ENCODE results near the gene SLC25A41. TPM values are rescaled to one million over a fixed set of nuclear protein-coding genes. Genes with fewer than 3 reads are reported as not detected.

Gene SLC25A41
- total and polyA plus RNA-seq, 2 of the 13 experiments (the other 11 are each of a cell fraction or from before 2014, with no cell fraction given): 0.33 to 0.95 TPM

- TF ChIP-seq ZNF607 (CRISPR knock-in tag; IDR thresholded peaks at IDR 0.05; ENCODE audit: borderline replicate concordance) (peak; percentile 57; the same call in 1 of the 2 replicates), TBX2 (CRISPR knock-in tag; IDR thresholded peaks at IDR 0.05; ENCODE audit: borderline replicate concordance) (peak; percentile 51), CHD2 (IDR thresholded peaks at IDR 0.05; ENCODE audit: low read depth, low read length) (peak; percentile 56; the same call in 1 of the 2 replicates), U2AF2 (IDR thresholded peaks at IDR 0.05; ENCODE audit: low read depth, low read length) (peak; percentile 60; the same call in 1 of the 2 replicates), IKZF4 (CRISPR knock-in tag; IDR thresholded peaks at IDR 0.05; ENCODE audit: borderline replicate concordance, low read depth, not compliant biosample characterization) (no peak), SMARCE1 (IDR thresholded peaks at IDR 0.05; ENCODE audit: borderline replicate concordance) (no peak), KLF13 (CRISPR knock-in tag; IDR thresholded peaks at IDR 0.05) (0 out of 2 replicates have a peak, but pooled peaks have one; percentile 40), ZNF652 (CRISPR knock-in tag; IDR thresholded peaks at IDR 0.05; ENCODE audit: borderline replicate concordance, low read depth) (no peak), ZZZ3 (CRISPR knock-in tag; IDR thresholded peaks at IDR 0.05; ENCODE audit: borderline replicate concordance) (no peak)
- TF ChIP-seq, protein P1, sequence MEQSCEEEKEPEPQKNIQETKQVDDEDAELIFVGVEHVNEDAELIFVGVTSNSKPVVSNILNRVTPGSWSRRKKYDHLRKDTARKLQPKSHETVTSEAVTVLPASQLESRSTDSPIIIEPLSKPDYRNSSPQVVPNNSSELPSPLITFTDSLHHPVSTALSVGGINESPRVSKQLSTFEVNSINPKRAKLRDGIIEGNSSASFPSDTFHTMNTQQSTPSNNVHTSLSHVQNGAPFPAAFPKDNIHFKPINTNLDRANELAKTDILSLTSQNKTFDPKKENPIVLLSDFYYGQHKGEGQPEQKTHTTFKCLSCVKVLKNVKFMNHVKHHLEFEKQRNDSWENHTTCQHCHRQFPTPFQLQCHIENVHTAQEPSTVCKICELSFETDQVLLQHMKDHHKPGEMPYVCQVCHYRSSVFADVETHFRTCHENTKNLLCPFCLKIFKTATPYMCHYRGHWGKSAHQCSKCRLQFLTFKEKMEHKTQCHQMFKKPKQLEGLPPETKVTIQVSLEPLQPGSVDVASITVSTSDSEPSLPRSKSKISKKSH (CRISPR knock-in tag; IDR thresholded peaks at IDR 0.05; ENCODE audit: borderline replicate concordance): 0 out of 2 replicates have a peak, but pooled peaks have one; percentile 11
- TF ChIP-seq, protein P2, sequence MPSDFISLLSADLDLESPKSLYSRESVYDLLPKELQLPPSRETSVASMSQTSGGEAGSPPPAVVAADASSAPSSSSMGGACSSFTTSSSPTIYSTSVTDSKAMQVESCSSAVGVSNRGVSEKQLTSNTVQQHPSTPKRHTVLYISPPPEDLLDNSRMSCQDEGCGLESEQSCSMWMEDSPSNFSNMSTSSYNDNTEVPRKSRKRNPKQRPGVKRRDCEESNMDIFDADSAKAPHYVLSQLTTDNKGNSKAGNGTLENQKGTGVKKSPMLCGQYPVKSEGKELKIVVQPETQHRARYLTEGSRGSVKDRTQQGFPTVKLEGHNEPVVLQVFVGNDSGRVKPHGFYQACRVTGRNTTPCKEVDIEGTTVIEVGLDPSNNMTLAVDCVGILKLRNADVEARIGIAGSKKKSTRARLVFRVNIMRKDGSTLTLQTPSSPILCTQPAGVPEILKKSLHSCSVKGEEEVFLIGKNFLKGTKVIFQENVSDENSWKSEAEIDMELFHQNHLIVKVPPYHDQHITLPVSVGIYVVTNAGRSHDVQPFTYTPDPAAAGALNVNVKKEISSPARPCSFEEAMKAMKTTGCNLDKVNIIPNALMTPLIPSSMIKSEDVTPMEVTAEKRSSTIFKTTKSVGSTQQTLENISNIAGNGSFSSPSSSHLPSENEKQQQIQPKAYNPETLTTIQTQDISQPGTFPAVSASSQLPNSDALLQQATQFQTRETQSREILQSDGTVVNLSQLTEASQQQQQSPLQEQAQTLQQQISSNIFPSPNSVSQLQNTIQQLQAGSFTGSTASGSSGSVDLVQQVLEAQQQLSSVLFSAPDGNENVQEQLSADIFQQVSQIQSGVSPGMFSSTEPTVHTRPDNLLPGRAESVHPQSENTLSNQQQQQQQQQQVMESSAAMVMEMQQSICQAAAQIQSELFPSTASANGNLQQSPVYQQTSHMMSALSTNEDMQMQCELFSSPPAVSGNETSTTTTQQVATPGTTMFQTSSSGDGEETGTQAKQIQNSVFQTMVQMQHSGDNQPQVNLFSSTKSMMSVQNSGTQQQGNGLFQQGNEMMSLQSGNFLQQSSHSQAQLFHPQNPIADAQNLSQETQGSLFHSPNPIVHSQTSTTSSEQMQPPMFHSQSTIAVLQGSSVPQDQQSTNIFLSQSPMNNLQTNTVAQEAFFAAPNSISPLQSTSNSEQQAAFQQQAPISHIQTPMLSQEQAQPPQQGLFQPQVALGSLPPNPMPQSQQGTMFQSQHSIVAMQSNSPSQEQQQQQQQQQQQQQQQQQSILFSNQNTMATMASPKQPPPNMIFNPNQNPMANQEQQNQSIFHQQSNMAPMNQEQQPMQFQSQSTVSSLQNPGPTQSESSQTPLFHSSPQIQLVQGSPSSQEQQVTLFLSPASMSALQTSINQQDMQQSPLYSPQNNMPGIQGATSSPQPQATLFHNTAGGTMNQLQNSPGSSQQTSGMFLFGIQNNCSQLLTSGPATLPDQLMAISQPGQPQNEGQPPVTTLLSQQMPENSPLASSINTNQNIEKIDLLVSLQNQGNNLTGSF (CRISPR knock-in tag; IDR thresholded peaks at IDR 0.05): peak; percentile 77; the same call in 1 of the 2 replicates
- TF ChIP-seq, protein P3, sequence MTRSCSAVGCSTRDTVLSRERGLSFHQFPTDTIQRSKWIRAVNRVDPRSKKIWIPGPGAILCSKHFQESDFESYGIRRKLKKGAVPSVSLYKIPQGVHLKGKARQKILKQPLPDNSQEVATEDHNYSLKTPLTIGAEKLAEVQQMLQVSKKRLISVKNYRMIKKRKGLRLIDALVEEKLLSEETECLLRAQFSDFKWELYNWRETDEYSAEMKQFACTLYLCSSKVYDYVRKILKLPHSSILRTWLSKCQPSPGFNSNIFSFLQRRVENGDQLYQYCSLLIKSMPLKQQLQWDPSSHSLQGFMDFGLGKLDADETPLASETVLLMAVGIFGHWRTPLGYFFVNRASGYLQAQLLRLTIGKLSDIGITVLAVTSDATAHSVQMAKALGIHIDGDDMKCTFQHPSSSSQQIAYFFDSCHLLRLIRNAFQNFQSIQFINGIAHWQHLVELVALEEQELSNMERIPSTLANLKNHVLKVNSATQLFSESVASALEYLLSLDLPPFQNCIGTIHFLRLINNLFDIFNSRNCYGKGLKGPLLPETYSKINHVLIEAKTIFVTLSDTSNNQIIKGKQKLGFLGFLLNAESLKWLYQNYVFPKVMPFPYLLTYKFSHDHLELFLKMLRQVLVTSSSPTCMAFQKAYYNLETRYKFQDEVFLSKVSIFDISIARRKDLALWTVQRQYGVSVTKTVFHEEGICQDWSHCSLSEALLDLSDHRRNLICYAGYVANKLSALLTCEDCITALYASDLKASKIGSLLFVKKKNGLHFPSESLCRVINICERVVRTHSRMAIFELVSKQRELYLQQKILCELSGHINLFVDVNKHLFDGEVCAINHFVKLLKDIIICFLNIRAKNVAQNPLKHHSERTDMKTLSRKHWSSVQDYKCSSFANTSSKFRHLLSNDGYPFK (CRISPR knock-in tag; IDR thresholded peaks at IDR 0.05; ENCODE audit: borderline replicate concordance): peak; percentile 68; the same call in 1 of the 2 replicates
- TF ChIP-seq, protein P4, sequence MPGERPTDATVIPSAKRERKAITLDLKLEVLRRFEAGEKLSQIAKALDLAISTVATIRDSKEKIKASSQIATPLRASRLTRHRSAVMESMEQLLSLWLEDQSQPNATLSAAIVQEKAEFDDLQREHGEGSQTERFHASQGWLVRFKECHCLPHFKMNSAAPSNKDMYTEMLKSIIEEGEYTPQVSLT (CRISPR knock-in tag; IDR thresholded peaks at IDR 0.05; ENCODE audit: borderline replicate concordance, low read depth): no peak
- TF ChIP-seq, protein P5, sequence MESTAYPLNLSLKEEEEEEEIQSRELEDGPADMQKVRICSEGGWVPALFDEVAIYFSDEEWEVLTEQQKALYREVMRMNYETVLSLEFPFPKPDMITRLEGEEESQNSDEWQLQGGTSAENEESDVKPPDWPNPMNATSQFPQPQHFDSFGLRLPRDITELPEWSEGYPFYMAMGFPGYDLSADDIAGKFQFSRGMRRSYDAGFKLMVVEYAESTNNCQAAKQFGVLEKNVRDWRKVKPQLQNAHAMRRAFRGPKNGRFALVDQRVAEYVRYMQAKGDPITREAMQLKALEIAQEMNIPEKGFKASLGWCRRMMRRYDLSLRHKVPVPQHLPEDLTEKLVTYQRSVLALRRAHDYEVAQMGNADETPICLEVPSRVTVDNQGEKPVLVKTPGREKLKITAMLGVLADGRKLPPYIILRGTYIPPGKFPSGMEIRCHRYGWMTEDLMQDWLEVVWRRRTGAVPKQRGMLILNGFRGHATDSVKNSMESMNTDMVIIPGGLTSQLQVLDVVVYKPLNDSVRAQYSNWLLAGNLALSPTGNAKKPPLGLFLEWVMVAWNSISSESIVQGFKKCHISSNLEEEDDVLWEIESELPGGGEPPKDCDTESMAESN (CRISPR knock-in tag; conservative IDR thresholded peaks at IDR 0.05): peak; percentile 58
These were observed 40.2 kb downstream of the SLC25A41 start, which contains the start of gene GTF2F1 (continued) for GRCh38 chr19:6393074-6393982.

All from HepG2 (cell line).